Activated CD8-positive, alpha-beta T cell treated with anti-CD3 and anti-CD28 coated beads, Interleukin-2, amount 10 ng/mL, durations not matched to agents 7 days and 5 days (primary cell): ENCODE measurements around the gene AMMECR1. TPM values are rescaled to one million over a fixed set of nuclear protein-coding genes. Genes with fewer than 3 reads are reported as not detected.
"Not testable (repeated sequence)": the region's sequence is repeated elsewhere in the genome, so short reads cannot be mapped to it uniquely, and the experiment has no call there.

ENCODE experiments used
- ATAC-seq: fragments of 150-1000 bp; cut with Tn5 transposase; one replicate; pipeline ENCODE4 v1.10.0; 2021; ENCODE audit warnings: moderate library complexity
- CTCF ChIA-PET: fragments of 350-600 bp; sonication (Branson Sonifier 250); formaldehyde crosslinking; loops from one replicate; lab custom pipeline; 2021; ENCODE audit warnings: antibody characterized with exemption; lab: Charles Lee
- POLR2A ChIA-PET: fragments of 350-600 bp; sonication (Branson Sonifier 250); formaldehyde crosslinking; loops from one replicate; lab custom pipeline; 2021; ENCODE audit warnings: antibody characterized with exemption; lab: Charles Lee
- DNase-seq: peaks from one replicate; pipeline ENCODE4 v3.0.0-alpha.2; 2020
- H3K27ac Mint-ChIP-seq: one replicate; pipeline ENCODE4 v1.8.0; 2021; ENCODE audit warnings: mild to moderate bottlenecking, mixed read lengths
- H3K27me3 Mint-ChIP-seq: one replicate; pipeline ENCODE4 v1.8.0; 2021; ENCODE audit warnings: low read depth, mixed read lengths
- H3K36me3 Mint-ChIP-seq: one replicate; pipeline ENCODE4 v1.8.0; 2021; ENCODE audit warnings: low read depth, mixed read lengths
- H3K4me1 Mint-ChIP-seq: one replicate; pipeline ENCODE4 v1.8.0; 2021; ENCODE audit warnings: low read depth, mixed read lengths
- H3K4me3 Mint-ChIP-seq: one replicate; pipeline ENCODE4 v1.8.0; 2021; ENCODE audit warnings: mild to moderate bottlenecking, mixed read lengths
- H3K9me3 Mint-ChIP-seq: one replicate; pipeline ENCODE4 v1.8.0; 2022; ENCODE audit warnings: mixed read lengths; ENCODE audit not compliant: insufficient read depth
- total RNA-seq, 2 experiments: library from RNA; stranded (reverse); gene quantifications; one replicate each; pipeline ENCODE4 v1.2.3, GENCODE V29; 2021

The AMMECR1 gene
- total RNA-seq, 2 experiments from 2014 or later: 7.3 to 7.5 TPM

- ChIA-PET POLR2A (interaction anchor here (1.1 kb wide), 1 partner anchor 157 kb away, joined by 3 read pairs; the partner anchor contains the start of gene AMMECR1), CTCF (interaction anchor here (0.8 to 10.5 kb wide), 10 partner anchors 9 to 258 kb away, joined by 3 to 162 read pairs (median 6); no protein-coding TSS in a partner anchor)
- H3K27me3 Mint-ChIP-seq: no peaks in the 10 kb centered on the region
Measured at GRCh38 chrX:110161361-110161686, 156.6 kb downstream of the AMMECR1 start.

DNA sequence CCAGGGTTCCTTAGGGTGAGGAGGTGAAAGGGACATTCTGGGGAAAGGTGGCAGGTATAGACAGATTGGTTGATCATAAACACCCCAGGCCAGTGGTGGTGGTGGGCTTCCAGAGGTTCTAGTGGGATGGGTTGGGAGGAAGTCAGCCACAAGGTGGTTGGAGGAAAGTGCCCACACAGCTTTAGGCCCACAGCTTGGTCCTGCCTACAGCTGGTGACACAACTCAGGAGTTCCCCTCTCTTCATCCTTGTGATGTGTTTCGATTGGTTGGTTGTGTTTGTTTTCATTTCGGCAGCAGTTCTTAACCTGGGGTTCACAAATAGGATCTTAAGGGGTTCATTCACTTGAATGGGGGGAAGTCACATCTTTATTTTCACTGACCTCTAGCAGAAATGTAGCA, 158.0 kb downstream of the AMMECR1 start:
- H3K27ac Mint-ChIP-seq: no peak overlapping the region
- CTCF ChIA-PET: interaction anchor here (1.0 to 10.5 kb wide), 7 partner anchors 11 to 259 kb away, joined by 3 to 162 read pairs (median 6); partner anchors contain the start of gene AMMECR1
- peaks cover 16% of the 10 kb centered on the region for H3K4me1 Mint-ChIP-seq
- no peaks in the 10 kb centered on the region for H3K36me3 Mint-ChIP-seq
- no peak overlapping the region for H3K4me3 Mint-ChIP-seq
- no peaks in the 10 kb centered on the region for H3K9me3 Mint-ChIP-seq
- DNase-seq (no peak), ATAC-seq (no peak)
- H3K27me3 Mint-ChIP-seq: no peaks in the 10 kb centered on the region
- POLR2A ChIA-PET: interaction anchor here (0.9 kb wide), 1 partner anchor 158 kb away, joined by 3 read pairs; the partner anchor contains the start of gene AMMECR1

More at GRCh38 chrX:110161361-110161686, 156.6 kb downstream of the AMMECR1 start:
- H3K36me3 Mint-ChIP-seq: no peaks in the 10 kb centered on the region
- H3K4me3 Mint-ChIP-seq: no peak overlapping the region
- ATAC-seq (no peak), DNase-seq (no peak)
- H3K4me1 Mint-ChIP-seq: peaks cover 12% of the 10 kb centered on the region
- no peaks in the 10 kb centered on the region for H3K9me3 Mint-ChIP-seq
- no peak overlapping the region for H3K27ac Mint-ChIP-seq

GRCh38 chrX:110159235-110159634, 158.7 kb downstream of the AMMECR1 start:
- ChIA-PET POLR2A (interaction anchor here (0.9 kb wide), 1 partner anchor 159 kb away, joined by 3 read pairs; the partner anchor contains the start of gene AMMECR1), CTCF (interaction anchor here (0.6 to 10.5 kb wide), 4 partner anchors 12 to 251 kb away, joined by 3 to 162 read pairs (median 44); no protein-coding TSS in a partner anchor)

DNA sequence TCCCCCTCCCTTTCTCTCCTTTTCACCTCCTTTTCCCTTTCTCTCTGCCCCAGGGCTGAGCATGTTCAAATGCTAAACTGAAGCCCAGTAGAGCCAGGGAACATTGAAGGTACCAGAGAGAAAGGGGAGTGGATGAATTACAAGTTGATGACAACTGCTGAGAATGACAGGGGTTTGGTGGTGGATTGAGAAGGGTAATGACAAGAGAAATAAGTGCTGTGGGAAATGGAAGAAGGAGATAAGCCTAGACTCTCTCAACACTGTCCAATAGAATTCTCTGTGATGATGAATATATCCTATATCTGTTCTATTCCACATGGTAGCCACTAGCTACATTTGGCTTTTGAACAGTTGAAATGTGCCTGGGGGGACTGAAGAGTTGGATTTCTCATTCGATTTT, 160.4 kb downstream of the AMMECR1 start:
- H3K9me3 Mint-ChIP-seq: no peaks in the 10 kb centered on the region
- DNase-seq (no peak), ATAC-seq (no peak)
- H3K4me1 Mint-ChIP-seq: peaks cover 16% of the 10 kb centered on the region
- POLR2A ChIA-PET: no interaction called here
- CTCF ChIA-PET: interaction anchor here (1.3 to 10.5 kb wide), 7 partner anchors 9 to 259 kb away, joined by 3 to 162 read pairs (median 5); no protein-coding TSS in a partner anchor
- H3K27me3 Mint-ChIP-seq: no peaks in the 10 kb centered on the region
- no peak overlapping the region for H3K27ac Mint-ChIP-seq
- no peaks in the 10 kb centered on the region for H3K36me3 Mint-ChIP-seq
- H3K4me3 Mint-ChIP-seq: no peak overlapping the region

More at GRCh38 chrX:110159235-110159634, 158.7 kb downstream of the AMMECR1 start:
- Mint-ChIP-seq H3K27ac (no peak overlapping the region), H3K4me1 (peaks cover 16% of the 10 kb centered on the region), H3K4me3 (no peak overlapping the region), H3K27me3 (no peaks in the 10 kb centered on the region), H3K9me3 (no peaks in the 10 kb centered on the region), H3K36me3 (no peaks in the 10 kb centered on the region)
- DNase-seq (no peak), ATAC-seq (no peak)

- DNase-seq (no peak), ATAC-seq (no peak)
- Mint-ChIP-seq H3K4me3 (no peak overlapping the region), H3K36me3 (no peaks in the 10 kb centered on the region), H3K9me3 (no peaks in the 10 kb centered on the region), H3K4me1 (peaks cover 16% of the 10 kb centered on the region), H3K27ac (no peak overlapping the region), H3K27me3 (no peaks in the 10 kb centered on the region)
- POLR2A ChIA-PET: no interaction called here
- CTCF ChIA-PET: interaction anchor here (0.7 to 10.5 kb wide), 7 partner anchors 9 to 260 kb away, joined by 3 to 162 read pairs (median 5); no protein-coding TSS in a partner anchor
Measured at GRCh38 chrX:110156167-110156754, 161.6 kb downstream of the AMMECR1 start.

GRCh38 chrX:110155759-110156158, 162.1 kb downstream of the AMMECR1 start:
- H3K4me1 Mint-ChIP-seq: peaks cover 16% of the 10 kb centered on the region
- H3K27me3 Mint-ChIP-seq: no peaks in the 10 kb centered on the region
- ChIA-PET CTCF (interaction anchor here (0.7 to 10.5 kb wide), 7 partner anchors 8 to 261 kb away, joined by 3 to 162 read pairs (median 5); no protein-coding TSS in a partner anchor), POLR2A (no interaction called here)
- H3K9me3 Mint-ChIP-seq: no peaks in the 10 kb centered on the region
- H3K36me3 Mint-ChIP-seq: no peaks in the 10 kb centered on the region
- H3K4me3 Mint-ChIP-seq: no peak overlapping the region
- DNase-seq: no peak
- H3K27ac Mint-ChIP-seq: peak overlapping the region; percentile 57
- no peak for ATAC-seq

GRCh38 chrX:110154328-110154727, 163.6 kb downstream of the AMMECR1 start:
- POLR2A ChIA-PET, H3K9me3 Mint-ChIP-seq, H3K27ac Mint-ChIP-seq, H3K36me3 Mint-ChIP-seq, DNase-seq, H3K27me3 Mint-ChIP-seq, ATAC-seq, H3K4me3 Mint-ChIP-seq, H3K4me1 Mint-ChIP-seq: not testable (repeated sequence)
- CTCF ChIA-PET: interaction anchor here (1.6 to 10.5 kb wide), 3 partner anchors 7 to 260 kb away, joined by 5 to 162 read pairs (median 79); no protein-coding TSS in a partner anchor

DNA sequence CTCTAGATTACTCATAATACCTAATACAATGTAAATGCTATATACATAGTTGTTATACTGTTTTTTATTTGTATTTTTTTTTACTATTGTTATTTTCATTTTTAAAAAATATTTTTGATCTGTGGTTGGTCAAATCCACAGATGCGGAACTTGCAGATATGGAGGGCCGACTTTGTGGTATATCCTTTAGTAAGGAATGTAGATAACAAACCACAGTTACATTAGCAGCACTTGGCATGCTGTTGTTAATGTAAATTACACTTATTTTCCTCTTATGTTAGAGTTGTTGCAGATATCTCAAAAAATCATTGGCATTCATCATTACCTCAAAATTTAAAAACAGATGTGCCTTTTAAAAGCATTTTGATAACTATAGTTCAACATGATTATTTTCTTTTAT, 164.0 kb downstream of the AMMECR1 start:
- CTCF ChIA-PET: interaction anchor here (1.1 to 1.2 kb wide), 2 partner anchors 254 to 256 kb away, joined by 3 read pairs; no protein-coding TSS in a partner anchor

DNA sequence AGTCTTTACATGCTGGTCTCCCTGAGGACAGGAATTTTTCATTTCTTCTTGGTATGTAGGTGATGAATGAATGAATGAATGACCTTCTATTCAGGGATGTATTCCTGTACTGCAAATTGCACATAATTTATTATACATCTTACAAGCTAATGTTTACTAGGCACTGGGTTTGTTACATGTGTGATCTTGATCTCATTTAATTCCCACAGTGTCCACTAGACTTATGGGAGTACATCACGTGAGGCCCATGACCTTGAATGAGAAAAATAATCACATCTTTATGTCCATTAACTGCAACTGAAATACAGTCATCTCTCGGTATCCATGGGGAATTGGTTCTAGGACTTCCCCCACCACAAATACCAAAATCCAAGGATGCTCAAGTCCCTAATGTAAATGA, 164.6 kb downstream of the AMMECR1 start:
- ChIA-PET POLR2A (no interaction called here), CTCF (interaction anchor here (1.1 to 1.2 kb wide), 2 partner anchors 254 to 256 kb away, joined by 3 read pairs; no protein-coding TSS in a partner anchor)
- no peak for DNase-seq
- peaks cover 4% of the 10 kb centered on the region for H3K4me1 Mint-ChIP-seq
- H3K9me3 Mint-ChIP-seq: no peaks in the 10 kb centered on the region
- ATAC-seq: no peak
- no peak overlapping the region for H3K27ac Mint-ChIP-seq
- no peaks in the 10 kb centered on the region for H3K27me3 Mint-ChIP-seq
- no peak overlapping the region for H3K4me3 Mint-ChIP-seq
- no peaks in the 10 kb centered on the region for H3K36me3 Mint-ChIP-seq

More for the DNA sequence above, 164.0 kb downstream of the AMMECR1 start:
- H3K9me3 Mint-ChIP-seq: no peaks in the 10 kb centered on the region
- no peak overlapping the region for H3K4me3 Mint-ChIP-seq
- H3K27me3 Mint-ChIP-seq: no peaks in the 10 kb centered on the region
- DNase-seq (no peak), ATAC-seq (no peak)
- POLR2A ChIA-PET: no interaction called here
- H3K4me1 Mint-ChIP-seq: peaks cover 5% of the 10 kb centered on the region
- H3K27ac Mint-ChIP-seq: no peak overlapping the region
- no peaks in the 10 kb centered on the region for H3K36me3 Mint-ChIP-seq

- Mint-ChIP-seq H3K27ac (no peak overlapping the region), H3K27me3 (no peaks in the 10 kb centered on the region), H3K36me3 (no peaks in the 10 kb centered on the region), H3K9me3 (no peaks in the 10 kb centered on the region), H3K4me3 (no peak overlapping the region), H3K4me1 (peaks cover 5% of the 10 kb centered on the region)
- CTCF ChIA-PET: interaction anchor here (0.6 to 6.9 kb wide), 46 partner anchors 10 to 700 kb away, joined by 3 to 79 read pairs (median 4); no protein-coding TSS in a partner anchor
- POLR2A ChIA-PET: no interaction called here
- ATAC-seq (peak; percentile 60), DNase-seq (peak; percentile 48)
Measured at GRCh38 chrX:110146521-110146920, 171.4 kb downstream of the AMMECR1 start.

- POLR2A ChIA-PET: no interaction called here
- ATAC-seq (no peak), DNase-seq (peak; percentile 28)
- Mint-ChIP-seq H3K27ac (no peak overlapping the region), H3K4me1 (peaks cover 5% of the 10 kb centered on the region), H3K9me3 (no peaks in the 10 kb centered on the region), H3K36me3 (no peaks in the 10 kb centered on the region), H3K27me3 (no peaks in the 10 kb centered on the region), H3K4me3 (no peak overlapping the region)
- CTCF ChIA-PET: interaction anchor here (0.6 to 6.9 kb wide), 44 partner anchors 9 to 701 kb away, joined by 3 to 79 read pairs (median 4); no protein-coding TSS in a partner anchor
Measured at GRCh38 chrX:110145854-110146253, 172.0 kb downstream of the AMMECR1 start.

DNA sequence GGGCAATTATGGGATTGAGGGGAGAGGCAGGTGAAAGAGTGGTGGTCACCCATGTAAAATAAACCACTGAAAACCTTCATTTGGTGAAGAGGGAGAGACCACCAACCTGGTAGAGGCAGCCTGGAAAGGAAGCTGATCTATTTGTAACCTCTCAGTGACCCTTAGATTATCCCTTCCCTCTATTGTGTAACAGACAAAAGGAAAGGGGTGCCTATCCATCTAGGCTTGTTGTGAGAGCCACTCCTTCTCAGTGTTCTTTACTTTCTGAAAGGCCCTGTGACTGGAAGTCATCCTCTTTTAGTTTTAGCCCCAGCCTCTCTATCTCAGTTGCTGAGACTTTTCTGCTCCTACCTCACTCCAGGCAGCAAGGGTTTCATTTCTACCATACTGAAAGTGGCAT, 172.6 kb downstream of the AMMECR1 start:
- no peaks in the 10 kb centered on the region for H3K9me3 Mint-ChIP-seq
- H3K27me3 Mint-ChIP-seq: no peaks in the 10 kb centered on the region
- ChIA-PET CTCF (interaction anchor here (0.6 to 6.9 kb wide), 4 partner anchors 10 to 265 kb away, joined by 3 to 79 read pairs (median 6); no protein-coding TSS in a partner anchor), POLR2A (no interaction called here)
- H3K27ac Mint-ChIP-seq: no peak overlapping the region
- H3K4me1 Mint-ChIP-seq: peaks cover 5% of the 10 kb centered on the region
- no peaks in the 10 kb centered on the region for H3K36me3 Mint-ChIP-seq
- ATAC-seq (no peak), DNase-seq (no peak)
- H3K4me3 Mint-ChIP-seq: no peak overlapping the region
